Measurements from ENCODE around the gene TRIO.

TRIO gene

GRCh38 chr5:14206028-14206725 lies 63.0 kb downstream of the TRIO start:
- TF ChIP-seq FOXP2 (optimal IDR thresholded peaks at IDR 0.05; ENCODE audit: borderline replicate concordance, extremely low read depth, extremely low read length, insufficient read depth): no peak
- TF ChIP-seq TAF1 (IDR thresholded peaks at IDR 0.05; ENCODE audit: borderline replicate concordance, insufficient read depth, low read length): no peak
- no peak for TF ChIP-seq REST (IDR thresholded peaks at IDR 0.05; ENCODE audit: insufficient read depth in 1 of 2, low read depth in 2 of 2, low read length in 2 of 2)
- no peak for TF ChIP-seq POLR2AphosphoS5 (IDR thresholded peaks at IDR 0.05; ENCODE audit: low read depth, low read length)
- no peak for TF ChIP-seq SIN3A (IDR thresholded peaks at IDR 0.05; ENCODE audit: borderline replicate concordance, insufficient read depth, low read length)

GRCh38 chr5:14208071-14209021 lies 65.2 kb downstream of the TRIO start:
- TF ChIP-seq TAF1 (IDR thresholded peaks at IDR 0.05; ENCODE audit: borderline replicate concordance, insufficient read depth, low read length): no peak
- TF ChIP-seq REST (IDR thresholded peaks at IDR 0.05; ENCODE audit: insufficient read depth in 1 of 2, low read depth in 2 of 2, low read length in 2 of 2): no peak
- no peak for TF ChIP-seq FOXP2 (optimal IDR thresholded peaks at IDR 0.05; ENCODE audit: borderline replicate concordance, extremely low read depth, extremely low read length, insufficient read depth)
- TF ChIP-seq SIN3A (IDR thresholded peaks at IDR 0.05; ENCODE audit: borderline replicate concordance, insufficient read depth, low read length): no peak
- TF ChIP-seq POLR2AphosphoS5 (IDR thresholded peaks at IDR 0.05; ENCODE audit: low read depth, low read length): no peak

- no peak for TF ChIP-seq TAF1 (IDR thresholded peaks at IDR 0.05; ENCODE audit: borderline replicate concordance, insufficient read depth, low read length)
- no peak for TF ChIP-seq SIN3A (IDR thresholded peaks at IDR 0.05; ENCODE audit: borderline replicate concordance, insufficient read depth, low read length)
- no peak for TF ChIP-seq POLR2AphosphoS5 (IDR thresholded peaks at IDR 0.05; ENCODE audit: low read depth, low read length)
- TF ChIP-seq FOXP2 (optimal IDR thresholded peaks at IDR 0.05; ENCODE audit: borderline replicate concordance, extremely low read depth, extremely low read length, insufficient read depth): no peak
- TF ChIP-seq REST (IDR thresholded peaks at IDR 0.05; ENCODE audit: insufficient read depth in 1 of 2, low read depth in 2 of 2, low read length in 2 of 2): no peak
Observed at GRCh38 chr5:14209222-14209822, 66.2 kb downstream of the TRIO start.

GRCh38 chr5:14209836-14210235 lies 66.7 kb downstream of the TRIO start:
- no peak for TF ChIP-seq FOXP2 (optimal IDR thresholded peaks at IDR 0.05; ENCODE audit: borderline replicate concordance, extremely low read depth, extremely low read length, insufficient read depth)
- TF ChIP-seq REST (IDR thresholded peaks at IDR 0.05; ENCODE audit: insufficient read depth in 1 of 2, low read depth in 2 of 2, low read length in 2 of 2): no peak
- no peak for TF ChIP-seq POLR2AphosphoS5 (IDR thresholded peaks at IDR 0.05; ENCODE audit: low read depth, low read length)
- no peak for TF ChIP-seq SIN3A (IDR thresholded peaks at IDR 0.05; ENCODE audit: borderline replicate concordance, insufficient read depth, low read length)
- TF ChIP-seq TAF1 (IDR thresholded peaks at IDR 0.05; ENCODE audit: borderline replicate concordance, insufficient read depth, low read length): no peak

Data from PFSK-1 (cell line).